K562 (cell line): ENCODE data around the gene ZFYVE28. TPM values are rescaled to one million over a fixed set of nuclear protein-coding genes. Genes with fewer than 3 reads are reported as not detected.
A peak's percentile ranks its signal among the peaks of the same experiment; 100 is the strongest.

Experiments used
- BCOR ChIP-seq: fragments of 450-650 bp; IDR thresholded peaks from 2 replicates; pipeline ENCODE4 v1.6.1; 2016
- GATA2 ChIP-seq: sonication (generic); formaldehyde crosslinking; IDR thresholded peaks from 2 replicates; pipeline ENCODE4 v1.4.0; 2020; ENCODE audit warnings: mild to moderate bottlenecking, missing genetic modification reagents
- HDAC1 ChIP-seq, 2 experiments: fragments of 450-650 bp; IDR thresholded peaks; 2 replicates each; pipeline ENCODE4 v1.6.1; 2016 to 2017; ENCODE audit warnings: inconsistent platforms in 1 of 2, mild to moderate bottlenecking in 1 of 2, moderate library complexity in 1 of 2
- LARP7 ChIP-seq: fragments of 450-650 bp; IDR thresholded peaks from 2 replicates; pipeline ENCODE4 v1.6.1; 2016
- MAFF ChIP-seq: IDR thresholded peaks from 2 replicates; pipeline ENCODE4 v1.6.1; 2012; ENCODE audit warnings: low read length, improper control_type of control experiment
- MAFG ChIP-seq: fragments of 450-650 bp; conservative IDR thresholded peaks from 2 replicates; pipeline ENCODE4 v1.6.1; 2016; ENCODE audit warnings: missing genetic modification characterization, missing compliant biosample characterization
- MEIS2 ChIP-seq: fragments of 450-650 bp; IDR thresholded peaks from 2 replicates; pipeline ENCODE4 v1.6.1; 2014; ENCODE audit warnings: mild to moderate bottlenecking; ENCODE audit not compliant: partially characterized antibody
- SMARCA5 ChIP-seq: fragments of 450-650 bp; IDR thresholded peaks from 2 replicates; pipeline ENCODE4 v1.6.1; 2016
- SMARCE1 ChIP-seq: fragments of 450-650 bp; IDR thresholded peaks from 2 replicates; pipeline ENCODE4 v1.7.1; 2016; ENCODE audit warnings: mild to moderate bottlenecking
- XRCC3 ChIP-seq: fragments of 450-650 bp; IDR thresholded peaks from 2 replicates; pipeline ENCODE4 v1.6.1; 2017; ENCODE audit warnings: mild to moderate bottlenecking, moderate library complexity
- ZNF263 ChIP-seq: sonication (generic); formaldehyde crosslinking; IDR thresholded peaks from 2 replicates; pipeline ENCODE4 v1.8.0; 2022; ENCODE audit warnings: mild to moderate bottlenecking, missing genetic modification reagents, borderline replicate concordance
- polyA plus RNA-seq, 8 experiments: library from polyadenylated mRNA; depleted of rRNA in 4 of 8; stranded (reverse) in 5 of 8; unstranded in 3 of 8; fragments of >200 nt; fragmentation: Nextera tagmentation in 2 of 8; fragmentation: Illumina TruSeq in 1 of 8; extraction: Ambion mirVana in 2 of 8; extraction: Trizol in 1 of 8; gene quantifications; 2 replicates each; pipeline versions ENCODE4 v1.2.1 to v1.2.3, GENCODE V29; 2011 to 2014; ENCODE audit warnings: inconsistent platforms in 1 of 8, missing spikeins in 1 of 8
- total RNA-seq, 7 experiments: library from RNA; depleted of rRNA in 6 of 7; stranded (reverse); fragments of >200 nt in 6 of 7; fragmentation: Illumina TruSeq in 2 of 7; extraction: Trizol in 2 of 7; gene quantifications; 2 replicates each; pipeline versions ENCODE4 v1.2.1 to v1.2.3, GENCODE V29; 2011 to 2021; ENCODE audit warnings: low replicate concordance in 1 of 7
- TF ChIP-seq, protein P1 (sequence below): fragments of 450-650 bp; formaldehyde crosslinking; IDR thresholded peaks from 2 replicates; pipeline ENCODE4 v1.4.0; 2022; ENCODE audit warnings: missing genetic modification characterization
- TF ChIP-seq, protein P2 (sequence below), 2 experiments: fragments of 450-650 bp; formaldehyde crosslinking in 1 of 2; IDR thresholded peaks; 2 replicates each; pipeline versions ENCODE4 v1.4.0 to v1.6.1; 2014 to 2020; ENCODE audit warnings: mild to moderate bottlenecking in 2 of 2, borderline replicate concordance in 1 of 2, low read depth in 1 of 2

The ZFYVE28 gene
- total and polyA plus RNA-seq, 9 of the 15 experiments (the other 6 are each of a cell fraction or from before 2014, with no cell fraction given), result 1.3 to 24.8 (median 8.9) TPM

DNA sequence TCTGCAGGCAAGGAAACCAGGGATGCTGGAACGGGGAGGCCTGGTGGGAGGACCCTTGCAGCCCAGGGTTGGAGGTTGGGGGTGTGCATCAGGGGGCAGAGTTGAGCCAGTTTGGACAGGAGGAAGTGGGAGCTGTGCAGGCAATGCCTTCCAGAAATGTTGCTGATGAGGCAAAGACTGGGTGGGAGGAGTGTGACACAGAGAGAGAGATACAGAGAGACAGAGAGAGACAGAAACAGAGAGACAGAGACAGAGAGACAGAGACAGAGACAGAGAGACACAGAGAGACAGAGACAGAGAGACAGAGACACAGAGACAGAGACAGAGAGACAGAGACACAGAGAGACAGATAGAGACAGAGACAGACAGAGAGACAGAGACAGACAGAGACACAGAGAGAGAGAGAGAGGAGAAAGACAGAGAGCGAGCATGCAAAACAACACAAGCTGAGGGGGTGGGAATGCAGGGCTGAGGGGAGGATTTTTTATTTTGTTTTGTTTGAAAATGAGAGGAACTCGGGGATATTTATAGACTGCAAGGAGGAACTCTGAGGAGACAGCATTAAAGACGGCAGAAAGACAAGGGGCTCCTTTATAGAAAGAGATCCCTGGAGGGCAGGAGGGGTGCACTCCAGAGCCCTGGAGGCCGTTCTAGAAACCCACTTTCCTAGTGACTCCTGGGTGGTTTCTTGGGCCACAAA is 174.6 kb downstream of the ZFYVE28 start (continued):
- TF ChIP-seq ZNF263 (CRISPR knock-in tag) (peak; percentile 34; the same call in 1 of the 2 replicates), HDAC1 (IDR thresholded peaks at IDR 0.05) (peak in 1 of 2 experiments; percentile 73; a peak in 2 of 4 replicates), SMARCA5 (peak; percentile 66; the same call in 1 of the 2 replicates), MAFF (peak; percentile 68; the same call in 1 of the 2 replicates), SMARCE1 (0 out of 2 replicates have a peak, but pooled peaks have one; percentile 42), XRCC3 (no peak), BCOR (peak; percentile 66), GATA2 (CRISPR knock-in tag) (no peak), MAFG (tag) (peak; percentile 90), MEIS2 (peak; percentile 1), LARP7 (peak; percentile 88; the same call in 1 of the 2 replicates)
- TF ChIP-seq, protein P1, sequence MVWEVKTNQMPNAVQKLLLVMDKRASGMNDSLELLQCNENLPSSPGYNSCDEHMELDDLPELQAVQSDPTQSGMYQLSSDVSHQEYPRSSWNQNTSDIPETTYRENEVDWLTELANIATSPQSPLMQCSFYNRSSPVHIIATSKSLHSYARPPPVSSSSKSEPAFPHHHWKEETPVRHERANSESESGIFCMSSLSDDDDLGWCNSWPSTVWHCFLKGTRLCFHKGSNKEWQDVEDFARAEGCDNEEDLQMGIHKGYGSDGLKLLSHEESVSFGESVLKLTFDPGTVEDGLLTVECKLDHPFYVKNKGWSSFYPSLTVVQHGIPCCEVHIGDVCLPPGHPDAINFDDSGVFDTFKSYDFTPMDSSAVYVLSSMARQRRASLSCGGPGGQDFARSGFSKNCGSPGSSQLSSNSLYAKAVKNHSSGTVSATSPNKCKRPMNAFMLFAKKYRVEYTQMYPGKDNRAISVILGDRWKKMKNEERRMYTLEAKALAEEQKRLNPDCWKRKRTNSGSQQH, result 0 out of 2 replicates have a peak, but pooled peaks have one; percentile 42
- TF ChIP-seq, protein P2, sequence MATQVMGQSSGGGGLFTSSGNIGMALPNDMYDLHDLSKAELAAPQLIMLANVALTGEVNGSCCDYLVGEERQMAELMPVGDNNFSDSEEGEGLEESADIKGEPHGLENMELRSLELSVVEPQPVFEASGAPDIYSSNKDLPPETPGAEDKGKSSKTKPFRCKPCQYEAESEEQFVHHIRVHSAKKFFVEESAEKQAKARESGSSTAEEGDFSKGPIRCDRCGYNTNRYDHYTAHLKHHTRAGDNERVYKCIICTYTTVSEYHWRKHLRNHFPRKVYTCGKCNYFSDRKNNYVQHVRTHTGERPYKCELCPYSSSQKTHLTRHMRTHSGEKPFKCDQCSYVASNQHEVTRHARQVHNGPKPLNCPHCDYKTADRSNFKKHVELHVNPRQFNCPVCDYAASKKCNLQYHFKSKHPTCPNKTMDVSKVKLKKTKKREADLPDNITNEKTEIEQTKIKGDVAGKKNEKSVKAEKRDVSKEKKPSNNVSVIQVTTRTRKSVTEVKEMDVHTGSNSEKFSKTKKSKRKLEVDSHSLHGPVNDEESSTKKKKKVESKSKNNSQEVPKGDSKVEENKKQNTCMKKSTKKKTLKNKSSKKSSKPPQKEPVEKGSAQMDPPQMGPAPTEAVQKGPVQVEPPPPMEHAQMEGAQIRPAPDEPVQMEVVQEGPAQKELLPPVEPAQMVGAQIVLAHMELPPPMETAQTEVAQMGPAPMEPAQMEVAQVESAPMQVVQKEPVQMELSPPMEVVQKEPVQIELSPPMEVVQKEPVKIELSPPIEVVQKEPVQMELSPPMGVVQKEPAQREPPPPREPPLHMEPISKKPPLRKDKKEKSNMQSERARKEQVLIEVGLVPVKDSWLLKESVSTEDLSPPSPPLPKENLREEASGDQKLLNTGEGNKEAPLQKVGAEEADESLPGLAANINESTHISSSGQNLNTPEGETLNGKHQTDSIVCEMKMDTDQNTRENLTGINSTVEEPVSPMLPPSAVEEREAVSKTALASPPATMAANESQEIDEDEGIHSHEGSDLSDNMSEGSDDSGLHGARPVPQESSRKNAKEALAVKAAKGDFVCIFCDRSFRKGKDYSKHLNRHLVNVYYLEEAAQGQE (IDR thresholded peaks at IDR 0.05; ENCODE audit: borderline replicate concordance), result peak; percentile 64
- TF ChIP-seq, protein P2 (CRISPR knock-in tag; IDR thresholded peaks at IDR 0.05; ENCODE audit: low read depth), result no peak
